Left ventricle myocardium inferior (tissue), 1 donor: ENCODE results near the gene ADAMTSL1. TPM values are rescaled to one million over a fixed set of nuclear protein-coding genes. Genes with fewer than 3 reads are reported as not detected.

Experiments
- DNase-seq: peaks from one replicate; pipeline ENCODE4 v3.0.0-alpha.2; 2020
- H3K27ac ChIP-seq: fragments of 200-600 bp; replicated peaks from 2 replicates; pipeline ENCODE4 v1.8.0; 2021
- H3K27me3 ChIP-seq: fragments of 200-600 bp; 2 replicates; pipeline ENCODE4 v1.8.0; 2021; ENCODE audit warnings: low read depth
- H3K36me3 ChIP-seq: fragments of 200-600 bp; 2 replicates; pipeline ENCODE4 v1.8.0; 2021
- H3K4me1 ChIP-seq: fragments of 200-600 bp; 2 replicates; pipeline ENCODE4 v1.8.0; 2021
- H3K4me3 ChIP-seq: fragments of 200-600 bp; 2 replicates; pipeline ENCODE4 v1.8.0; 2021; ENCODE audit warnings: mild to moderate bottlenecking, moderate library complexity
- H3K9me3 ChIP-seq: fragments of 200-600 bp; replicated peaks from 2 replicates; pipeline ENCODE4 v1.8.0; 2021
- intact Hi-C: fragments of 100-400 bp; cut with micrococcal nuclease; formaldehyde crosslinking; loops from one replicate; pipeline ENCODE4 v1.11.0; 2022
- total RNA-seq: library from RNA; stranded (reverse); fragmentation: NEBNext Ultra II Directional; extraction: Animal tissue kit (Norgen Biotek cat#: 25700); gene quantifications from one replicate; pipeline ENCODE4 v1.2.1, GENCODE V29; 2021
- TF ChIP-seq, protein P1 (sequence below): fragments of 200-600 bp; IDR thresholded peaks from 2 replicates; pipeline ENCODE4 v1.8.0; 2021; ENCODE audit warnings: antibody characterized with exemption, mild to moderate bottlenecking, borderline replicate concordance
- donor health status: DM: no; HTN: yes; CAD: no; lungs with severe emphysema.

The ADAMTSL1 gene
- total RNA-seq, 1 donor from 2014 or later = 1.7 TPM

DNA sequence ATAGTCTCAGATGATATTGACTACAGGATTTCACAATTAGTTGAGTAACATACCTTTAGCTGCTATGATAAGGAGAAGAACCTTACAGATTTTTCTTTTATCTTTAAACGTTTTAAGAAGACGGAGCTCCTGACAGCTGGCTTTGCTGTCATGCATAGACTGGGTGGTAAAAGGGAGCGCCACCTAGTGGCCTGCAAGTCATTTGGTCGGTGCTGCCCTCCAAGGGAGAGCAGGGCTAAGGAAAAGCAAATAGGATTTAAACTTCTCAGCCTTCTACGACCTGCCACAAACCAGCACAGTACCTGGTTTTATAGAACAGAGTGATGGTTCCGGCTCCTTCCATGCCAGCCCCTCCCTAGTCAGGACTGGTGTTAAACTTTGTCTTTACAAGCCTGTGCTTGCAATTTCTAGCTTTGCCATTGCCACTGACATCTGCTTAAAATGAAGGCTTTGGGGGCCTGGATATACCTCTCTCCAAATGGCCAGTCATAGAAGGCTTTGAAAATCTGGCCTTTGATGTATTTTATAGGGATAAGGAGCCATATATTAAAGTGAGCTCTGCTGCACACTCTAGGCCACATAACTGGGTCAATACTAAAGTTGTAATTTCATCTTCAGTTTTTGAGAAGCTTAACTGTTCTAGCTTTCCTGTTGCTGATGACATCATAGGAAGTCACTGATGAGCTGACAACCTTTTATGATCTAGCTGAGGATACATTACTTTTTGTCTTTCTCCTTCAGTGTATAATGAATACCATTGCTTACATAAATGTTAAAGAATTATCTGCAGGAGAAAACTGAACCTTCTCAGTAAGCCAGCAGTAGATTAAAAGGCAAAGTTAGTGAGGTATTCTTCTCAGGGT, 31.1 kb upstream of the ADAMTSL1 start:
- Histone ChIP-seq H3K36me3 (no peaks in the 10 kb centered on the region), H3K4me1 (peaks cover 31% of the 10 kb centered on the region), H3K27ac (no peak overlapping the region), H3K27me3 (no peaks in the 10 kb centered on the region), H3K4me3 (no peak overlapping the region), H3K9me3 (no peaks in the 10 kb centered on the region)
- TF ChIP-seq, protein P1, sequence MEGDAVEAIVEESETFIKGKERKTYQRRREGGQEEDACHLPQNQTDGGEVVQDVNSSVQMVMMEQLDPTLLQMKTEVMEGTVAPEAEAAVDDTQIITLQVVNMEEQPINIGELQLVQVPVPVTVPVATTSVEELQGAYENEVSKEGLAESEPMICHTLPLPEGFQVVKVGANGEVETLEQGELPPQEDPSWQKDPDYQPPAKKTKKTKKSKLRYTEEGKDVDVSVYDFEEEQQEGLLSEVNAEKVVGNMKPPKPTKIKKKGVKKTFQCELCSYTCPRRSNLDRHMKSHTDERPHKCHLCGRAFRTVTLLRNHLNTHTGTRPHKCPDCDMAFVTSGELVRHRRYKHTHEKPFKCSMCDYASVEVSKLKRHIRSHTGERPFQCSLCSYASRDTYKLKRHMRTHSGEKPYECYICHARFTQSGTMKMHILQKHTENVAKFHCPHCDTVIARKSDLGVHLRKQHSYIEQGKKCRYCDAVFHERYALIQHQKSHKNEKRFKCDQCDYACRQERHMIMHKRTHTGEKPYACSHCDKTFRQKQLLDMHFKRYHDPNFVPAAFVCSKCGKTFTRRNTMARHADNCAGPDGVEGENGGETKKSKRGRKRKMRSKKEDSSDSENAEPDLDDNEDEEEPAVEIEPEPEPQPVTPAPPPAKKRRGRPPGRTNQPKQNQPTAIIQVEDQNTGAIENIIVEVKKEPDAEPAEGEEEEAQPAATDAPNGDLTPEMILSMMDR = peak; percentile 93
- intact Hi-C loops = loop anchor here (5.0 kb wide), 1 partner anchor 186 kb away; no protein-coding TSS in a partner anchor
- peak; percentile 72 for DNase-seq

DNA sequence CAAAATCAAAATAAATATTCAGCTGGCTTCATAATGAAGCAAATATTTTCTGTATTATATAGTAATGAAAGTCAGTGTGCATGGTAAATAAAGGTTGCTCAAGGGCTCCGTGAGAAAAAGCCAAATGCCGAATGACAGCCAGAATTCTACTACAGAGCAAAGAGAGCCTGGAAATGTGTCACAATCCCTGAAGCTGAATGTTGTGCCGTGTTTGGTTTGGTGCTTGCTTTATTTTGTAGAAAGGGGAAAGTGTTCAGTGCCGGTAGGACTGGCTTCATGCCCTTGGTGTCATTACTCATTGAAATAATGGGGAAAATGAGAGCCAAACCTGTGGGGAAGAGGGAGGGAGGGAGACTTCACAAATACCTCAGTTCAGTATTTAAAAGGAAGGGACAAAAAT, 26.8 kb upstream of the ADAMTSL1 start:
- no peaks in the 10 kb centered on the region for H3K36me3 ChIP-seq
- no peaks in the 10 kb centered on the region for H3K9me3 ChIP-seq
- no peak overlapping the region for H3K4me3 ChIP-seq
- no peak for DNase-seq
- TF ChIP-seq, protein P1 = no peak
- H3K27ac ChIP-seq = no peak overlapping the region
- H3K4me1 ChIP-seq = peaks cover 19% of the 10 kb centered on the region
- H3K27me3 ChIP-seq = no peaks in the 10 kb centered on the region
- intact Hi-C loops = no loop called here

DNA sequence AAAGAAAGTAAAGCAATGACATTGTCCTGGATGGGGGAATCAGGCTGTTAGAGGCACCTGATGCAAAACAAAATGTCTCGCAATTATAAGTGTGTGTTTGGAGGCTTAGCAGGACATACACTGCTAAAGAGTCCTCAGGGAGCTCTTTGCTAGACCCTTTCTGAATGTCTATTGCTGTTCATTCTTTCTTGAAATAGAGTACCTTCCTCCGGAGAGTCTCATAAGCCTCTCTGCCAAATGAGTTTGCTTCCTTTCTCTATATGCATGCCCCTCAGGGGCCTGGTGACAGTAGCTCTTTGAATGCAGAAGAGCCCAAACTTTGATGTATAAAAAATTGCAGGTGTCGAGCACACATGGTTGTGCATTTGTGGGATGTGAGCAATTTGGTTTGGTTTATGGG, 26.4 kb upstream of the ADAMTSL1 start:
- Histone ChIP-seq H3K4me3 (no peak overlapping the region), H3K27ac (no peak overlapping the region), H3K4me1 (peaks cover 16% of the 10 kb centered on the region), H3K27me3 (no peaks in the 10 kb centered on the region), H3K36me3 (no peaks in the 10 kb centered on the region), H3K9me3 (no peaks in the 10 kb centered on the region)
- intact Hi-C loops = no loop called here
- TF ChIP-seq, protein P1 = no peak
- DNase-seq = no peak

DNA sequence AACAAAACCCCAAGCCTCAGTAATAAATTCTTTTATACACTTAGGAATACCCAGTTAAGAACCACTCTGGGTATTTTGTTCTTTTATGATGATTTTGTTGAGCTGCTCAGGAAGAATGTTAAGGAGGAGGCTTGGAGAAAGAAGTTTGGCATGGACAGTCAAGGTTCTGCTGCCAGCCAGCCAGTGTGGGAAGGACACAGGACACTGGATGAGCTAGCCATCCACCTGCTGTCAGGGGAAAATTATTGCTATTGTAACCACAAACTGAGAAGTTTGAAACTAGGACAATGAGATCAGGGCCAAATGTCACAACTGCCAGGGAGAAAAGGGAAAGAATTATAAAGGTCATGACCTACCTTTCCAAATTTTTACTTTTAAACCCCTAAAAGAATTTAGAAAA, 25.9 kb upstream of the ADAMTSL1 start:
- TF ChIP-seq, protein P1 = no peak
- intact Hi-C loops = no loop called here
- DNase-seq = no peak
- Histone ChIP-seq H3K4me3 (no peak overlapping the region), H3K4me1 (peaks cover 13% of the 10 kb centered on the region), H3K27me3 (no peaks in the 10 kb centered on the region), H3K36me3 (no peaks in the 10 kb centered on the region), H3K27ac (no peak overlapping the region), H3K9me3 (no peaks in the 10 kb centered on the region)

DNA sequence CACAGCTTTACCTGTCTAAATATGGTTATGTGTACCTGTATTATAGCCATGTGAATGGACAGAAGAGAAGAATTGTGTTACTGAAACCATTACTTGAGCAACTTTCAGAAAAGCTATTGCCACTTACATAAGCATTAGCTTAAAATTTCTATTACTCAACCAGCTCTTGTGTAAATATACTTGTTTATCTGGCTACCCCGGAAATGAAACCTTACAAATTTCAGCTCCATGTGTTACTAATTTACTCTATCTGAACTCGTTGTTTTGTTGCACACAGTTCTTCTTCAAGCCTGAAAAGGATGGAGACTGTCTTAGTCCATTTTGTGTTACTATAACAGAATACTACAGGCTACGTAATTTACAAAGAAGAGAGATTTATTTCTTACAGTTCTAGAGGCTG, 22.5 kb upstream of the ADAMTSL1 start:
- DNase-seq = no peak
- no peak overlapping the region for H3K4me3 ChIP-seq
- H3K4me1 ChIP-seq = peaks cover 13% of the 10 kb centered on the region
- TF ChIP-seq, protein P1 = no peak
- H3K36me3 ChIP-seq = no peaks in the 10 kb centered on the region
- intact Hi-C loops = no loop called here
- H3K27me3 ChIP-seq = no peaks in the 10 kb centered on the region
- no peaks in the 10 kb centered on the region for H3K9me3 ChIP-seq
- H3K27ac ChIP-seq = no peak overlapping the region
